T-helper 2 cell treated with Interferon-gamma antibody and Interleukin-4, amounts not matched to agents 100 ng/mL and 5 ng/mL, for 36 hours (primary cell): ENCODE results near the gene LTBR. TPM values are rescaled to one million over a fixed set of nuclear protein-coding genes. Genes with fewer than 3 reads are reported as not detected.

Experiments used
- intact Hi-C: fragments of 100-400 bp; cut with micrococcal nuclease; formaldehyde crosslinking; loops from one replicate; pipeline ENCODE4 v1.15.1; 2023
- total RNA-seq: library from RNA; stranded (reverse); gene quantifications from 2 replicates; pipeline ENCODE4 v1.2.3, GENCODE V29; 2022

LTBR gene
- total RNA-seq, 1 donor from 2014 or later, result 0.20 TPM

- intact Hi-C loops, result loop anchor here (1.0 to 2.0 kb wide), 7 partner anchors 42 to 595 kb away; partner anchors contain the start of genes GAPDH, IFFO1, LPCAT3 and NCAPD2
Measured at GRCh38 chr12:6423267-6424007, 39.5 kb downstream of the LTBR start.

DNA sequence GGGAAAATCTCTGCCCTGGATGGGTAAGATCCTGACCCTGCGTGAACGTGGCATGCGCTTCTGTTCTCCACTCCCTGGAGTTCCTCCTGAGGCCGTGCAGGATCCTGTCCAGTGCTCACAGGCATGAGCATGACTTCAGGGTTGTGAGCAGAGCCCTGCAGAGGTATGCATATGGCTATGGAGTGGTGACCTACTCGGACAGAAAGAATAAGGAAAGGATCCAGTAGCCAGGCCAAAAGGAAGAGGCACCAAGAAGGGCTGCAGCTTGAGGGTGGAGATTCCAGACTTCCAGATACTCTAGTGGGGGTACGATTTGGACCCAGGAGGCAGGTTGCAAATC, 40.0 kb downstream of the LTBR start:
- intact Hi-C loops, result no loop called here

DNA sequence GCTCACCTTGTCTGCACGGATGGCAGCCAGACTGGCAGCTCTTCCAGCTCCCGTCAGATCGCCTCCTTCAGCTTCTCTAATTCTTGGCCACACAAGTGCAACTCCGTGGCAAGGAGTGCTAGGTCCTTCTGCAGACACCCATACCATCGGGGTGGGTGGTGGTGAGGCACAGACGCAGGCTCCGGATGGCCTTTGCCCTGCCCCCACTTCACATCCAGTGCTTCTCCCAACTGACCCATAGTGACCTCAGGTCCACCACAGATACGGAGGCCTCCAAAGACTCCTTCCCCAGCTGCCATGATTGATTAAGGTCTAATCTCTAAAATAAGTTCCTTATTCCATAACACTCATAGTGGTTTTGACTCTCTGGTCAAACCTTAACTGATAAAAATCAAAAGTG, 40.9 kb downstream of the LTBR start:
- intact Hi-C loops, result no loop called here

GRCh38 chr12:6425590-6426531, 41.9 kb downstream of the LTBR start:
- intact Hi-C loops, result loop anchor here (2.0 kb wide), 1 partner anchor 37 kb away; no protein-coding TSS in a partner anchor

GRCh38 chr12:6426882-6427671, 43.1 kb downstream of the LTBR start:
- intact Hi-C loops, result loop anchor here (2.0 kb wide), 1 partner anchor 36 kb away; no protein-coding TSS in a partner anchor

- intact Hi-C loops, result loop anchor here (2.0 kb wide), 1 partner anchor 35 kb away; no protein-coding TSS in a partner anchor
Measured at GRCh38 chr12:6427796-6428195, 43.8 kb downstream of the LTBR start.

GRCh38 chr12:6428326-6428725, 44.4 kb downstream of the LTBR start:
- intact Hi-C loops, result no loop called here

DNA sequence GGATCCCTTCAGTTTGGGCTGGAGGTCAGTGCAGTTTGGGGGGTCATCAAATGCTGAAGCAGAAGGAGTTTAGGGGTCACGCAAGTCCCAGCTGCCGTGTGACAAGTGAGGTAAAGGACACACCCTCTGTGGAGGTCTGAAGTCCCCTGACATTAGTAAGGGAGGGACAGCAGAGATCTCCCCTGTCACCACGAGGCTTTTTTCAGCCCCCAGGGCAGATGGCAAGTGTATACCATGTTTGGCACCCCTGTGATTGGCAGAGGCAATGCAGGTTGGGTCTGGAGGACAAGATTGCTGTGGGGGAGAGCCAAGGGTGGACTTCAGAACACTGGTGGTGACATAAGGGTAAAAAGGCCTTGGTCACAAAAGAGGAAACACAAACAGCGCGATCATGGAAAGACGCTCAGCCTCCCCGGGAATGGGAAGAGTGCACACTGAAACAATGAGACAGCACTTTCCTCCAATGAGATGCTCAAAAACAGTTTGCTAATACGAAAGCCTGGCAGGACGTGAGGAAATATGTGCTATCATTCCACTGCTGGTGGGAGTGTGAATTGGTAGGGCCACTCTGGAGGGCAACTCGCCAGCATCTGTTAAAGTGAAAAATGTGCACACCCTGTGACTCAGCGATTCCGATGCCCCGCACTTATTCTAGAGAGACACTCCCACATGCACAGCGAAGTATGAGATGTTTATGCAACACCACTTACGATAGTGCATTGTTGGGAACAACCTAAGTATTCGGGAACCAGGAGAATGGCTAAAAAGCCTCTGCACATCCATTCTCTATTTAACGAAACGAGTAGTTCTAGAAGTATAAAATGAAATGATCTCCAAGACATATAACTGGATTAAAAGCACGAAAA, 46.4 kb downstream of the LTBR start:
- intact Hi-C loops, result no loop called here

- intact Hi-C loops, result no loop called here
Measured at GRCh38 chr12:6432991-6433390, 49.0 kb downstream of the LTBR start.

GRCh38 chr12:6434205-6435140, 50.5 kb downstream of the LTBR start:
- intact Hi-C loops, result loop anchor here (1.0 kb wide), 1 partner anchor 10 kb away; the partner anchor contains the start of gene CD27

DNA sequence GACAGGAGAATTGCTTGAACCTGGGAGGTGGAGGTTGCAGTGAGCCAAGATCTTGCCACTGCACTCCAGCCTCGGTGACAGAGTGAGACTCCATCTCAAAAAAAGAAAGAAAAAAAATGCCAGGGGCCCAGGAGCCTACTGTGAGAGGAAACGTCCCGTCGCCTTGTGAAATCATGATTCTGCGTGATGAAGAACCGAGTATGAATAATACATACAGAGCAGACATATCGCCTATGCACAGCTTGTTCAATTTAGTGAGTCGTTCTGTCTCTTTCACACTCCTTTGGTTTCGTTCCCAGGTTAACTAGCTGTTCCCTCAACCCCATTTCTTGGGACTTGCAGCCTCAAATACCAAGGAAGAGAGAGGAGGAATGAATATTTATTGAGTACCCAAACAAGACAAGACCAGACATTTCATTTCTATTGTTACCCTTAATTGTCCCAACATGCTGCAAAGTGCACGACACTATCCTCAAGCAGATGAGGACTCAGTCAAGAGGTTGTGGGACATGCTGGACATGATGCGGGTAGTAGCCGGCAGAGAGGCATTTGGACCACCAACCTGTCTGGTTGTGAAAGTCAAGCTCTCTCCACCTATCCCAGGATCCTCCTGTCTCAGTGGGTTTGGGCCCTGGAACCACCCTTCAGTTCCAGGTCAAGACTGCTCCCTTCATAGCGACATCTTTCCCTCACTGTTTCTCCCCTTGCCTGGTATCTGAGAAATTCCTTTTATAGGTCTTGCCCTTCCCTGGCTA, 52.2 kb downstream of the LTBR start:
- intact Hi-C loops, result no loop called here

DNA sequence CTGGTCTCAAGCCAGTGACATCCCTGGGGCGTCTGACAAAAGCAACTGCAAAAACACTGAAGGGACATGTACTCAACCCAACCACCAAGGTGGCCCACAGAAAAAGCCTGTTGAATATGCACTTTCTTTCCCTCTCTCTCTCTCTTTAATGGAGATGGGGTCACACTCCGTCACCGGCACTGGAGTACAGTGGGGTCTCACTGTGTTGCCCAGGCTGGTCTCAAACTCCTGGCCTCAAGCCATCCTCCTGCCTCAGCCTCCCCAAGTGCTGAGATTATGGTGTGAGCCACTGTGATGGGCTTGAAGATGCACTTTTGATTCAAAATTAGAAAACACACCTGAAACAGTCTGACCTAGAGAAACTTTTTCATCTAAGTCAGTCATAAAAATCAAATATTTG, 53.6 kb downstream of the LTBR start:
- intact Hi-C loops, result no loop called here

- intact Hi-C loops, result no loop called here
Measured at GRCh38 chr12:6438345-6438744, 54.4 kb downstream of the LTBR start.

- intact Hi-C loops, result no loop called here
Measured at GRCh38 chr12:6440391-6440790, 56.4 kb downstream of the LTBR start.
